GM06990 (cell line): ENCODE results near the gene MTERF2.

Experiments
- DNase-seq: peaks from one replicate; pipeline ENCODE4 v3.0.0-alpha.2; 2011; ENCODE audit not compliant: insufficient read length; ENCODE audit errors: extremely low read depth
- H3K27me3 ChIP-seq: replicated peaks from 2 replicates; pipeline ENCODE4 v1.6.0; 2011; ENCODE audit warnings: low read length; ENCODE audit not compliant: control insufficient read depth, insufficient read depth
- H3K36me3 ChIP-seq: 2 replicates; pipeline ENCODE4 v1.5.1; 2011; ENCODE audit warnings: low read length; ENCODE audit not compliant: control insufficient read depth, insufficient read depth
- H3K4me3 ChIP-seq: replicated peaks from 2 replicates; pipeline ENCODE4 v1.5.1; 2011; ENCODE audit warnings: low read depth, mild to moderate bottlenecking, control low read depth, low read length
- CTCF ChIP-seq: IDR thresholded peaks from 2 replicates; pipeline ENCODE4 v1.5.1; 2011; ENCODE audit warnings: low read length, control low read depth, mild to moderate bottlenecking, inconsistent platforms; ENCODE audit not compliant: insufficient read depth, poor library complexity, severe bottlenecking

Gene MTERF2

DNA sequence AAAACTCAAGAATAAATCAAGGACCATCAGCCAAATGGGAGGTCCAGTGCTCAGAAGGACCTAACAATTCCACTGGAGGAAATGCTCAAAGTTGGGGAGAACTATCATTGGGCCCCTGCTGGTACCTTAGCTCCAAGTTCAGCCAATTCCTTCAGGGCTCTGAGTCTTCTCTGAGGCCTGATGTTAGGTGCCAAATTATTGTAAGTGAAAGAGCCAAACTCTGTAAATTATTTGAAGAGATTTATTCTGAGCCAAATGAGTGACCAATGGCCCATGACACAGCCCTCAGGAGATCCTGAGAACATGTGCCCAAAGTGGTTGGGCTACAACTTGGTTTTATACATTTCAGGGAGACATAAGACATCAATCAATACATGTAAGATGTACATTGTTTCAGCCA lies 39.5 kb downstream of the MTERF2 start:
- H3K36me3 ChIP-seq, result no peaks in the 10 kb centered on the region
- H3K4me3 ChIP-seq, result no peak overlapping the region
- no peak for TF ChIP-seq CTCF
- DNase-seq, result no peak
- no peaks in the 10 kb centered on the region for H3K27me3 ChIP-seq

DNA sequence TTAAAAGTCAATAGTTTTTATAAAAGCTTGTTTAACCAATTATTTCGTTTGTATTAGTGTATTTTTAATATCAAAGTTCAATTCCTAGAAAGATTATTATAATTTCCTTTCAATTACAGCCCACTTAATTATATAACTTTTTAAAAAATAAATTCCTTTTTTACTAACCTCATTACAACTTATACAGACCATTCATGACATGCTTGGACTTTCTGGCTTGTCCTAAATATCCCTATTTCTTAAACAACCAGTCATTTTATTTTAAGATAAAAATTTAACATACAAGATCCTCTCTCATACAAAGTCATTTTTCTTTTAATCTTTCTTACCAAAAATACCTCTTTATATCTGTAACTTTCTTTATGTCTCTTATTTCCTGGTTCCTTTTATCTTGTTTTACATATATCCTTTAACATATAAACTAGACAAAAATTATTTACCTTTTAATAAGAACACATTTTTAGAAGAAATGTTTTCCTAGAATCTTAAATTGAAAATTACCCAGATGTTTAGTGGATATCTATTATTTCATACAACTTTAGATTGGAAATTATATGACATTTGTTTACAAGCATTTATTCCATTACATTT lies 41.6 kb downstream of the MTERF2 start:
- no peak for DNase-seq
- H3K27me3 ChIP-seq, result no peaks in the 10 kb centered on the region
- no peak for TF ChIP-seq CTCF
- H3K4me3 ChIP-seq, result no peak overlapping the region
- H3K36me3 ChIP-seq, result no peaks in the 10 kb centered on the region

DNA sequence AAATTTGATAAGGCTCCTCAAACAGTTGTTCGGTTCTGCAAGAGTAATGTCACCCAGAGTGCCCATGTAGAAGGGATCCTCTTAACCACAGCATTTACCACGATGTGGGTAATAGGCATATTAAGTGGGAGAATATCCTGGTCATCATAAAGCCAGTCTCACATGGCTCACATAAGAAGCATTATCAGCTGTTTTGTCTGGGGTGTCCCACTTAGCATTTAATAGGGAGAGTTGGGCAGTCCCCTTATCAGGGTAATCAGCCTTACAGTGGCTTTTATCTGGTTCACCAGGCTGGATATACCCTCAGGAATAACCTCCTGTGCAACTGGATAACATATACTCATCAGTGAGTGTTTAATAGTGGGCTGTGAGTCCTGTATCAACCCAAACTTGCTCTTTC lies 44.2 kb downstream of the MTERF2 start:
- no peaks in the 10 kb centered on the region for H3K36me3 ChIP-seq
- H3K4me3 ChIP-seq, result no peak overlapping the region
- H3K27me3 ChIP-seq, result no peaks in the 10 kb centered on the region
- no peak for TF ChIP-seq CTCF
- no peak for DNase-seq

DNA sequence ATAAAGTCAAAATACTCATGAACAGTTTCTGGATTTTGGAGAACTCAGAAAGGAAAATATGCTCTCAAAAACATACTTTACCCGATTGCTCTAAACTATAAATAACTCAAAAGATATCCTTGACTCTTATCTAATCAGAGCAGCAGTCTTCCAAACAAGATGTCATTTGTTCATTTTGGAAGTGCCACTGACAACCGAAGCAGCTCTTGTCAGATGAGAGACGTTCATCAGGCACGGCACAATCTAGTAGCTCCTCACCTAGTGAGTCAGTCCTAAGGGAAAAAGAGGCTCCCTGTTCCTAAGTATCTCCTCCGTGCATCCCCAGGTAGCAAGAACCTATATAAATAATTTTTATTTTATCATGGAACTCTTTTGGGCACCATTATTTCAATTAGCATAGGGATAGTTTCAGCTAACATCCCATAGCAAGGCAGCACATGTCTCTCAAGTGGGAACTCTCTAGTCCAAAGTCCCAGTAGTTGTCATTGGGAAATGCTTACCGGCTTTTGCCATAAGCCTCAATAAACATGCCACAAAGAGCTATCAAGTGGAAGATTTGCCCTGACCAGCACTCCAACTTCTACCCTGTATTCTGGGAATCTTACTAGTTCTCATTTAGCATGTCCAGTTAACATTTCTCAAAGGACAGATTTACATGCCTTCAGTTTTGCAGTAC lies 45.3 kb downstream of the MTERF2 start:
- TF ChIP-seq CTCF, result no peak
- Histone ChIP-seq H3K27me3 (no peaks in the 10 kb centered on the region), H3K36me3 (no peaks in the 10 kb centered on the region), H3K4me3 (no peak overlapping the region)
- no peak for DNase-seq

- no peak overlapping the region for H3K4me3 ChIP-seq
- DNase-seq, result no peak
- no peaks in the 10 kb centered on the region for H3K27me3 ChIP-seq
- TF ChIP-seq CTCF, result no peak
- no peaks in the 10 kb centered on the region for H3K36me3 ChIP-seq
These were observed 52.7 kb downstream of the MTERF2 start for GRCh38 chr12:106934277-106934676.
